Measurements from ENCODE around the gene ERN1.
"Not testable (repeated sequence)": the region's sequence is repeated elsewhere in the genome, so short reads cannot be mapped to it uniquely, and the experiment has no call there.

ERN1 gene

DNA sequence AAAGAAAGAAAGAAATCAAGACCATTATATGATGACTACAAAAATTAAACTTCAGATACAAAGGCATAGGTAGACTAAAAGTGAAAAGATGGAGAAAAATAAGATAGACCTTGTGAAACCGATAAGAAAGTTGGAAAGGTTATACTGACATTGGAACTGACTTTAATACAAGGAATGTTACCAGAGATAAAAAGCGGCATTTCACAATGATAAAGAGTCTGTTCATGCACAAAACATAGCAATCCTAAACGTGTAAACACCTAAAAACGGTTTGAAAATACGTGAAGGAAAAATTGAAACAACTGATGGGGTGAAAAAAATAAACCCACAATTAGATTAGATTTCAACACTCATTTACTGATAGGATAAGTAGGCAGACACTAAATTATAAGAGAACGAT is 9.6 kb upstream of the ERN1 start:
- in situ Hi-C loops (cut with MboI; ENCODE audit: low sequenced_read_pairs) = loop anchor here (10.0 kb wide), 1 partner anchor 215 kb away; no protein-coding TSS in a partner anchor

DNA sequence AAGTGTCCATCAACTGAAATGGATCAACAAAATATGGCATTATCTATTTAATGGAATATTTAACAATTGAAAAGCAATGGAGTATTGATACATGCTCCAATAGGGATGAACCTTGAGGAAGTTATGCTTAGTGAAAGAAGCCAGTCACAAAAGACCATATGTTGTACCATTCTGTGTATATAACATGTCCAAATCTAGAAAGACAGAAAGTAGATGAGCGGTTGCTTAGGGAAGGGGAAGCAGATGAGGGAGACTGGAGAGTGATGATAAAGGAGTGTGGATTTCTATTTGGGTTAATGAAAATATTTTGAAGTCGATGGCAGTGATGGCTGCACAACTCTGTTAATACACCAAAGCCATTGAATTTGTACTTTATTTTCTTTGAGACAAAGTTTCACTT is 8.5 kb upstream of the ERN1 start:
- in situ Hi-C loops (cut with MboI; ENCODE audit: low sequenced_read_pairs) = loop anchor here (10.0 kb wide), 1 partner anchor 214 kb away; no protein-coding TSS in a partner anchor

DNA sequence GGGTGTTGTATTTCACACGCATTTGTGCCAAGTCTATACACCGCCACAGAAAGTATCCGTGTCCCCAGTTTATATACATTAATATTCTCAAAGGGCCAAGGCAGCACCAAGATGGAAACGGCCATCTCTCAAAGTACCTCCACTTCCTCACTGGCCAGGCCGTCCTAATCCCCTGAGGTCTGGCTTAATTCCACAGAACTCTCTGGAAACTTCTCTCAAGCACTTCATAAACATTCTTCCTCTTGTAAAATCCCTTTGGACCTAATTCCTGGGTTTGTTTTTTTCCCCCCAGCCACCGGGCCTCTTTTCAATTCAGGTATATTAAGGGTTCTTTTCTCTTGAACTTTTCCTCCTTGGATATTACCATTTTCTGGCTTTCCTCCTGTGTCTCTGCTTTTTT is 5.1 kb upstream of the ERN1 start:
- in situ Hi-C loops (cut with MboI; ENCODE audit: low sequenced_read_pairs) = loop anchor here (10.0 kb wide), 1 partner anchor 210 kb away; no protein-coding TSS in a partner anchor

DNA sequence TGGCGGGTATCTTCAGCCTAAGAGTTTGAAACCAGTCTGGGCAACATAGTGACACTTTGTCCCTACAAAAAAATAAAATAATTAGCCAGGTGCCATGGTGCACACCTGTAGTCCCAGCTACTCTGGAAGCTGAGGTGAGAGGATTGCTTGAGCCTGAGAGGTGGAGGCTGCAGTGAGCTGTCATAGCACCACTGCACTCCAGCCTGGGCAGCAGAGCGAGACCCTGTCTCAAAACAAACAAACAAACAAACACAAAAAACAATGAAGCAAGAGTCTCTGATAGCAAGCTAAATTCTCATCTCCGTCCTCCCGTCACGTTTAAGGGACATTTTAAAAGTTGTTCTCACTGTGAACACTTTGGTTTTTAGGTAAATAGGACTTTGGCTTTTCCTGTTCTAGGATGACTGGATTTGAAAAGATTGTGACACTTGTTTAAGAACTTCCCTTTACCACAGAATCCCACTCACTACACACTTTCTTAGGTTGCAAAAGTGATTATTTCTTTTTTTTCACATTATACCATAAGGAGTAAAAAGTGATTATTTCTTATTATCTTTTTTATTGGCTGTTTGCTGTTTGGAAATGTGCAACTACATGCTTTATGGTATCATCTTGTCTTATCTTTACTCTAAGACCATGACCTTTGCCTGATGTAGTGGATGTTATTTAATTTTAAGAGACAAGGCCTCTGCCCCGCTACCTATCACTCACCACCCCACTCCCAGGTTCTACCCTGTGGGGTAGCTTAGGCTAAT is 4.4 kb upstream of the ERN1 start:
- in situ Hi-C loops (cut with MboI; ENCODE audit: low sequenced_read_pairs) = loop anchor here (10.0 kb wide), 1 partner anchor 210 kb away; no protein-coding TSS in a partner anchor

DNA sequence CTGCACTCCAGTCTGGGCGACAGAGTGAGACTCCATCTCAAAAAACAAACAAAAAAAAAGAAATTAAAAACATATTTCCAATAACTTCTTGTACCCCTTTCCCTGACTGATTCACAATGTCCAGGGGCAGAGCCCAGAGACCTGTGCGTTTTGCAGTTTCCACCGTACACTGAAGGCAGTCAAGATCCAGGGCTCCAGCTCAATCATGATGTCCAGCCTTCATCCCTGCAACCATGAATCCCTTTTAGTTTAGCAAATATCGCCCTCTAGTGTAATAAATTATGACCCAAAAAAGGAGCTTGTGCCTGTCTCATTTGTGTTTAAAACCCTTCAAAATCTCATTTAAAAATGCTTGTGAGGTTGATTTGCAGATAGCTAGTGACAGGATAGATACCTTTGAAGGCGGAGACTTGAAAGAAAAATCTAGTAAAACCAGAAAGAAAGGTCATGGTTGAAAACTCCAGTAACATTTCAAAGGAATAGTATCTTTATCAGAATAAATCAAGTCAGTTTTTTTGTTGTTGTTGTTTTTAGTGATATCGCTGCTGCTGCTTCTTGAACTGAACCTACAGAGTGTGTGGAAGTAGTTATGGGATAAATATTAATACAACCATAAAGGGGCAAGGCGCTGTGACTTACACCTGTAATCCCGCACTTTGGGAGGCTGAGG is 3.7 kb upstream of the ERN1 start:
- in situ Hi-C loops (cut with MboI; ENCODE audit: low sequenced_read_pairs) = loop anchor here (10.0 kb wide), 1 partner anchor 209 kb away; no protein-coding TSS in a partner anchor

DNA sequence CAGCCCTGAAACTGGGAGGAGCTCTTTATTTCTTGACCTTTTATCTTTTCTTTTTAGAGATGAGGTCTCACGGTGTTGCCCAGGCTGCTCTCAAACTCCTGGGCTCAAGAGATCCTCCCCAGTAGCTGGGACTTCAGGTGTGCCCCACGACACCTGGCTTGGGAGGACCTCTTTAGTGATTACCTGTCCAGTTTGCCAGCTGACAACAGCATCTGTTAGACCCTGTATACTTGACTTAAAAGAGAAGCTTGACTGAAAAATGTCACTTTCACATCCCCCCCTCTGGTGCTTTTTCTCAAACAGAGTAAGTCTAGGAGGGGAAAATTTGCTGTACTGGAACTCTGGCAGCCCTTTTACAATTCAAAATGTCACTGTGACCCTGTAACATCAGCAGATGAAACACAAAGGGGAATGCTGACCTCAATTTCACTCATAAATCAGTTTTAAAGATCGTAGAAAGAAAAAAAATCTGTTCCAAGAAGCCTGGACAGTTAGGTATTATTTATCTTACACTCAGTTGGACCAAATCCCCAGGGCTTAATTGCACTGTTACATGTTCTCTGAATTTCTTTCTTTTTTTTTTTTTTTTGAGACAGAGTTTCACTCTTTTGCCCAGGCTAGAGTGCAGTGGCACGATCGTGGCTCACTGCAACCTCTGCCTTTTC is 1.8 kb upstream of the ERN1 start:
- in situ Hi-C loops (cut with MboI; ENCODE audit: low sequenced_read_pairs) = loop anchor here (10.0 kb wide), 1 partner anchor 207 kb away; no protein-coding TSS in a partner anchor

DNA sequence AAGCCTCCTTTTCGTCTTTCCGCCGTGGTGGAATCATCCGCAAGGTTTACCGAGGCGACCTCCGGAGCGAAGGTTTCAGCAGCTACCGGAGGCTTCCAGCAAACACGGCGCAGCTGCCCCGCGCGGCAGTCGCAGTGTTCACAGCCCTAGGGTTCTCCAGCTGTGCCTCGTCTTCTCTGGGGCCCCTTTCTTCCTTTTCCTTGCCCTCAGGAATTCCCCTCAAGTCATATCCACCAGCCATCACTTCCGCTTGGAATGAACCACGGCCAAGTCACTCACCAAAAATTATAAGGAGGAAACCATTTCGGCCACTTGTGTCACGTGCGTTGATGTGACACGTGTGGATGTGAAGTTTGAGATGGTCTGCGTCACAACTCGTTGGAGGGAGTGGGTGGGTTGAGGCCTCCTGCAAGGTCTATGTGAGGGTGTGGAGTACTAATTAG is 636 bp upstream of the ERN1 start:
- in situ Hi-C loops (cut with MboI; ENCODE audit: low sequenced_read_pairs) = loop anchor here (10.0 kb wide), 1 partner anchor 206 kb away; no protein-coding TSS in a partner anchor

DNA sequence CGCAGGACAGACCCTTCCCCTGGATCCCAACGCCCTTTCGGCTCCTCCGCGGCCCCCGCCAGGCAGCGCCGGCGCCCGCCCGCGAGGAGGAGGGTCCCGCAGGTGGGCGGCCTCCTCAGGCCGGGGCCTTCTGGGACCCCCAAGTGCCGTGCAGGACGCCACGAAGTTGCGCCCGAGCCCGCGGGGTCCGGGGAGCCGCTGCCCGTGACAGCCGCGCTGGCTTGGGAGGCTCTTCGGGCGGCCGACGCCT is 504 bp downstream of the ERN1 start:
- in situ Hi-C loops (cut with MboI; ENCODE audit: low sequenced_read_pairs) = no loop called here

DNA sequence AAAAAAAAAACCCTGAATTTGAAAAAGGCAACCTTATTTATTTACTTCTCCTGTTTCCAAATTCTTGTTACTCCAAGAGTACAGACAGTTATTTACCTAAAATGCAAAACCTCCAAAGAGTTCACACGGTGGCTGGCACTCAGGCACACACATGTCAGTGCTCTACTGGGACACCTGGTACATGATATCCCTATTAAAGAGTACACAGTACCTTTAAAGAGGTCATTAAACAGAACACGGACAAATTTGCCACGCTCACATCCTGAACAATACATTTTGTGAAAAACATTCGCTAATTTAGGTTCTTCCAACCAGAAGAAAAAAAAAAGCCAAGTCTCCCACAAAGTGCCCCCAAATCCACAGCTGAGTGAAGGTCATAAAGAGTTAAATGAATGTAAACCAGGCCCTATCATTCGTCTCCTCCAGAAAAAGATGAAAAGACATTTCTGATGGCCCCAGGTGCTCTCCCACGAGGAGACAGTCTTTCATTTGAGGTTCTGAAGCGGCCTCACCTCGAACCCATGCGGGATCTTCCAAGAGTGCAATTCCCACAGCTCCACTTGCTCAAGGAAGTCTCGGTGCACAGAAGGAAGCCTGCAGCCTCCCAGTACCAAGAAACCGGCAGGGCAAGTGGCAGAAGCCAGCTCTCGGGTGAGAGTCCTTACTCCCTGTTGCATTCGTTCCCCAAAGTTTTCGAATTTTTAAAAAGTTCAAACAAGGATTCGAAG is 993 bp downstream of the ERN1 start:
- in situ Hi-C loops (cut with MboI; ENCODE audit: low sequenced_read_pairs) = no loop called here

DNA sequence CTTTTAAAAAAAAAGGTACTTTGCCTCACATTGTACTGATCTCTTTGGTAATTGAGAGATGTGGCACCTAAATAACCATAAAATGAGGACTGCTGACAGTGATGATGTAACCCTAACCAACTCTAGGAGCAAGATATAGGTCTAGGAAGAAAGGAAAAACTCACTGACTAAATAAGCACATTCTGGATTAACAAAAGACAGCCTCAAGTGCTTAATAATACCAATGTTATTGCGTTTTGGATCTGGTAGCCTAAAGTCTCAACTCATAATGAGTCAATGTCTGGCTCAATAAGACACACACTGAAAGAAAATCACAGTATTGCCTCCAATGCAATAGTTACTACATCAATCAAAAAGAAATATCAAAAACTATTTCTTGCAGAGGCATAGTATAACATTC is 3.0 kb downstream of the ERN1 start:
- in situ Hi-C loops (cut with MboI; ENCODE audit: low sequenced_read_pairs) = no loop called here

DNA sequence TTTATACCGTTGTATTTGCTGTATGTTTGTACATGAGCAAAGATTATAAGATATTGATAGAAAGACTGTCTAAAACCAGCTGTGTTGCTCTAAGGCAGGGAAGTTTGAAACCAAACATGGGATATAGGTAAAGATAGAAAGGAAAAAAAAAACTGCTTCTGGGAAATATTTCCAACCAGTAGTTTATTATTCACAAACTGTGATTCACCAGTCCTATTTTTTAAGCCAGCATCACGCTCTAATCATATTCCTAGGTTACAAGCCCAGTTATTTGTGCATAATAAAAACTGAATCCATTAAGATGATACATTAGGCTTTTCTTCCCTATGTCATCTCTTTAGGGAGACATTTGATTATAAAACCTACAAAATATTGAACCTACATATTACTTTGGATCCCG is 4.0 kb downstream of the ERN1 start:
- in situ Hi-C loops (cut with MboI; ENCODE audit: low sequenced_read_pairs) = no loop called here

DNA sequence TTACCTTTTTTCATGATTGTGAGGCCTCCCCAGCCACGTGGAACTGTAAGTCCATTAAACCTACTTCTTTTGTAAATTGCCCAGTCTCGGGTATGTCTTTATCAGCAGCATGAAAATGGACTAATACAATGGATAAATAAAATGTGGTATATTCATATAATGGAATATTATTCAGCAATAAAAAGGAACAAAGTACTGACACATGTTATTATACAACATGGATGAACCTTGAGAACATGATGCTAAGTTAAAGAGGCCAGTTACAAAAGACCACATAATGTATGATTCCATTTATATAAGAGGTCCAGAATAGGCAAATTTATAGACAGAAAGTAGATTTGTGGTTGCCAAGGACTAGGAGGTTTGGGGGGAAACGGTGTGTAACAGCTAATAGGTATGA is 5.3 kb downstream of the ERN1 start:
- in situ Hi-C loops (cut with MboI; ENCODE audit: low sequenced_read_pairs) = no loop called here

DNA sequence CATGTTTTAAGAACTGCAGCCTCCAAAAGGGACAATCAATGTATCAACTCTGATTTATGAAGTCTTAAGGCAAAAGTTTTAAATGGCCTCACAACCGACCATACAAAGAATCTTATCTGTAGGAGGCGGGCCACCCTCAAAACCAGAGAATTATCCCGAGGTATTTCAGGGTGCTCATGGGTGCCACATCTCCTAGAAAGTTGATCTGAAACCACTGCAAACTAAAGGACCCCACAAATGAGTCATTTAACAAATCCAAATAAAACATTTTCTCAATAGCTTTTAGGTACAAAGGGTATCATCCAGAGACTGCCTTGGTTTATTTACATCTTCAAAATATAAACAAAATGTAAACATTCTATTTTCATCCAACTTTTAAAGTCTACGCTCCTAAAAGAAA is 6.8 kb downstream of the ERN1 start:
- in situ Hi-C loops (cut with MboI; ENCODE audit: low sequenced_read_pairs) = no loop called here

DNA sequence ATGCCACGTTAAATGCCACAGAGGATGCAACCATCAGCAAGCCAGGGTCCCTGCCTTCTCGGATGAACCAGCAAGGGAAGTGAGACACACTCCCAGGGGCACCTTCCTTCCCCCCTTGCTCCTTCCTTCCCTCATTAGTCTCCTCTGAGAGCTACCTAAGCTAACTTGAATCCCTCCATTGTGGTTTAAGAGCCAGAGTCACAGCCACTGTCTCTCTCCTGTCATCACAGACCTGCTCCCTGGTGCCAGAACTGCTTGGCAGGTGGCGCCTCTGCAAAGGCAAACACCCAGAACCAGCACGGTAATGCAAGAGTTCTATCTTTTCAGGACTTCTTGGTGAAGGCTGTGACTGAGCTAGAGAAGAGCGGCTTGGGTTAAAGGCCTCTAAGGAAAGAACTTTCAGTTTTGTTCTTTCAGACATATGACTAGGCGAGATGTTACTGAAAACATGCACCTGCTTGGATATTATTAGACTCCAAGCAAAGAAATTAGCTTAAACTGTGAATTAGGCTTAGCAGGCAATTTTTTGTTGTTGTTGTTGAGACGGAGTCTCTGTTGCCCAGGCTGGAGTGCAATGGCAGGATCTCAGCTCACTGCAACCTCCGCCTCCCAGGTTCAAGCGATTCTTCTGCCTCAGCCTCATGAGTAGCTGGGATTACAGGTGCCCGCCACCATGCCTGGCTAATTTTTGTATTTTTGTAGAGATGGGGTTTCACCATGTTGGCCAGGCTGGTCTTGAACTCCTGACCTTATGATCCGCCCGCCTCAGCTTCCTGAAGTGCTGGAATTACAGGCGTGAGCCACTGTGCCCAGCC is 8.8 kb downstream of the ERN1 start:
- in situ Hi-C loops (cut with MboI; ENCODE audit: low sequenced_read_pairs) = not testable (repeated sequence)

DNA sequence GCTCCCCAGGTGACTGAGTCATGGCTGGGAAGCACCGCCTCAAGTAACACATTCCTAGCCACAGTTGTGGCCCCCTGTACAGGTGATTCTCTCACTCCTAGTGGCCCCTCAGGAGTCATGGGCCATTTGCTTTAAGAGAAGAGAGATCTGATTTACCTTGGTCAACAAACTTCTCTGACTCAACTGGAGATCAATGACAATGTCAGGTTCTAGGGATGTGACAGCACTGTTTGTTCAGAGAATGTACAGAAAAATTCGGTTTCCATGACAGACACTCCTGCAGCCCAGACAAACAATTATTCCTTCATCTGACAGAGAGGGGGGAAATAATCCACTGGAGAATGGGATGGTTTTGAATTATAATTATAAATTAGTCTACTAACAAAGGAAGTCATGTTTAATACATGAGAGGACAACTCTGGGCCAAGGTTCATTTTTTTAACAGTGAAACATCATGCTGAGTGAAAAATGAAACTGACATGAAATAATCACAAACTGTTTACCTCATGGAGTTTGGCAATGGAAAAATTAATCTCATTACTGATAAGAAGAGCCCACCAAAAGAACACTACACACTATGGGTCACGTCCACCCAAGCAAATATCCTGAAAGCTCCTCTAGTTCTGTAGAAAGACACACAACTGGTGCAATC is 9.7 kb downstream of the ERN1 start:
- in situ Hi-C loops (cut with MboI; ENCODE audit: low sequenced_read_pairs) = no loop called here

DNA sequence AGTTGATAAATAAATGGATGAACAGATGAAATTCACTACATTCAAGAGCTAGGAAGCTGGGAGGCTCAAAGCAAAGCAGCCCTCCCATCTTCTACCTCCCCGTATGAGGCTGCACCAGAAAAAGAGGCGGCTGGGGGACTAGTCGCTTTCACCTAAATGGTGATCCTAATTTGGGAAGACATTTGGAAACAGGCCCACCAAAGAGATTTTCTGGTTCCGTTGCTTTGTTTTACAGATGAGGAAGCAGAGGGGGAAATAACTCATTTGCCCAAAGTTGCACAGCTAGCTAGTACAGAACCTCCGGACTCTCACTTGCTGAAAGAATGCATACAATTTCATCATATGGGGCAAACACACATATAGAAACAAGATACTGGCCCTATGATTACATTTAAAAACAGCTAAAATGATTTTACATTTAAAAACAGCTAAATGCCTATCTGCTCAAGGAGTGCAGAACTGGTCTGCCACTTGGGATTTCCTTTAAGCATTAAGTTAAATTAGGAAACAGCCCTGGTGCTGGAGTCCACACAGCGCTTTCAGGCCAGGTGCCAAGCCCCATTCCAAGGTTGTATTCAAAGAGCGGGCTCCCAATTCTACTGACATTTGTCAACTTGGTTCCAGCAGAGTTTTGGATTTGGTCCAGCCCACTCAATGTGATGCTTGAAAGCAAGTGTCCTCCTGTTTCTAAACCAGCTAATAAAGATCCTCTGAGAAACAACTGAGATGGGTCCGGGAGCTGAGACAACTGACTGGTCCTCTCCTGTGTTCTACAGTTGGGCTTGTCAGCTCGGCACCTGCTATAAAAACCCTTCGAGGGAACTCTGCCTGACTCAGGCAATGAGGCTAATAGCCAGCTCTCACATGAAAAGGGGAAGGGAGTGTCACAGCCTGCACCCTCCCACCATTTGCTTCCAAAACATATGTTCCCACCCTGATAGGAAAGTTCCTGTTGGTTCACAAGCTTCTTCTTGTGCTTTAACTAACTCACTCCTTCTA is 11.7 kb downstream of the ERN1 start:
- in situ Hi-C loops (cut with MboI; ENCODE audit: low sequenced_read_pairs) = loop anchor here (5.0 kb wide), 1 partner anchor 46 kb away; no protein-coding TSS in a partner anchor

DNA sequence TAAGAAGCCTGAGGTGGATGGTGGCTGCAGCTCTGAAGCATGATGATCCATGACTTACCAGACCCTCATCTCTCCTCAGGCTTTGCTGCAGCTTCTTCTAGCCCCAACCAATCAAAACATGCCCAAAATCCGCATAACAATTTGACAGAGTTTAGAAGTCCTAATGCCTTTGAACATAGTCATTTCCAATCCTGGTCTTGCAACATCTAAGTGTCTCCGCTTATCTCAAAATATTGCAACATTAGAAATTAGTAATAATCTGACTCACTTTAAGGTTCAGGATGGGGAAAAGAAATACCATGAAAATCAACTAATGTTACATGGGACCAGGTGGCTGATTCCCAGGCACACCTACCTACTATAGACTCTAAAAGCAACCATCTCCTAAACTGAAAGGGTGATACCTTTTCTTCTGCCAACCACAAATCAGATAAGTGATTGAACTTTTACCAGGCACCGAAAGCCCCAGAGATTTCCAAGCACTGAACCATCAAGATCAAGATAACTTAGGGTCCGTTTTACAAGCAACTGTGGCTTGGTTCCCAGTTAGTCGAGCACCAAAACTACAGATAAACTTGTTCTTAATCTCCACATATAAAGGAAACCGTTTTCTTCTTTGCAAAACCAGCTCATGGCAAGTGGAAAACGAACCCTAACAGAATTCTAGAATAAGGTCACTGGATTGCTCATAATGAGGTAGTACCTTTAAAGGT is 14.0 kb downstream of the ERN1 start:
- in situ Hi-C loops (cut with MboI; ENCODE audit: low sequenced_read_pairs) = loop anchor here (5.0 kb wide), 1 partner anchor 44 kb away; no protein-coding TSS in a partner anchor
